Measurements from ENCODE around the gene RUSF1. TPM values are rescaled to one million over a fixed set of nuclear protein-coding genes. Genes with fewer than 3 reads are reported as not detected.

The RUSF1 gene
- total RNA-seq, 1 experiment from 2014 or later, result 59.3 TPM

- H2AFZ ChIP-seq (ENCODE audit: low read depth, low read length, poor library complexity, severe bottlenecking), result no peak overlapping the region
- CTCF ChIA-PET, result no interaction called here
- no peak overlapping the region for H3K4me3 ChIP-seq (replicated peaks in 1 of 2; ENCODE audit: low read depth in 1 of 2, low read length in 2 of 2)
- H3K4me2 ChIP-seq (ENCODE audit: low read length), result no peak overlapping the region
- no peaks in the 10 kb centered on the region for H3K9me2 ChIP-seq (ENCODE audit: insufficient read depth)
- no peaks in the 10 kb centered on the region for H3K27me3 ChIP-seq (ENCODE audit: insufficient read depth, low read length)
- RAD21 ChIA-PET (ENCODE audit: low non-redundant PET in 1 of 2, low total read pairs in 2 of 2, uncharacterized antibody in 2 of 2, unreplicated experiment in 2 of 2), result no interaction called here
- ATAC-seq (no peak), DNase-seq (ENCODE audit: low read depth, low spot score) (no peak)
- peaks cover 5 to 10% of the 10 kb centered on the region in 2 experiments; a peak in 3 of 4 replicates for H3K36me3 ChIP-seq (ENCODE audit: control insufficient read depth in 1 of 2, insufficient read depth in 2 of 2, low read length in 2 of 2)
- intact Hi-C loops (cut with micrococcal nuclease), result no loop called here
- no peak overlapping the region for H3K27ac ChIP-seq (ENCODE audit: low read depth, low read length)
- H3K4me1 ChIP-seq (ENCODE audit: control insufficient read depth in 1 of 2, insufficient read depth in 2 of 2, low read length in 2 of 2), result no peaks in the 10 kb centered on the region
- no peaks in the 10 kb centered on the region for H3K9me3 ChIP-seq (ENCODE audit: control insufficient read depth in 1 of 2, insufficient read depth in 1 of 2, low read depth in 1 of 2, low read length in 2 of 2)
- no peak overlapping the region for H3K9ac ChIP-seq (ENCODE audit: low read length)
- TF ChIP-seq EZH2 (IDR thresholded peaks at IDR 0.05), result no peak
- no peak for TF ChIP-seq YY1 (IDR thresholded peaks at IDR 0.05; ENCODE audit: extremely low read depth, insufficient replicate concordance, low read depth, low read length)
- TF ChIP-seq RAD21 (IDR thresholded peaks at IDR 0.05; ENCODE audit: low read depth), result no peak
- no peak for TF ChIP-seq REST (IDR thresholded peaks at IDR 0.05; ENCODE audit: low read depth)
- H3K79me2 ChIP-seq (ENCODE audit: insufficient read depth, low read length), result no peaks in the 10 kb centered on the region
- POLR2A ChIA-PET, result no interaction called here
- BruUV-seq (replicated peaks), result no TSS peak
- no peaks in the 10 kb centered on the region for H4K20me1 ChIP-seq (ENCODE audit: insufficient read depth)
Measured at GRCh38 chr16:31496670-31497069, 11.5 kb downstream of the RUSF1 start.

GRCh38 chr16:31493506-31494125 lies 14.6 kb downstream of the RUSF1 start:
- POLR2A ChIA-PET, result no interaction called here
- no peaks in the 10 kb centered on the region for H3K9me2 ChIP-seq (ENCODE audit: insufficient read depth)
- H3K9me3 ChIP-seq (ENCODE audit: control insufficient read depth in 1 of 2, insufficient read depth in 1 of 2, low read depth in 1 of 2, low read length in 2 of 2), result no peaks in the 10 kb centered on the region
- CTCF ChIA-PET, result no interaction called here
- H3K9ac ChIP-seq (ENCODE audit: low read length), result no peak overlapping the region
- no peak for TF ChIP-seq ATF3 (IDR thresholded peaks at IDR 0.05)
- TF ChIP-seq RAD21 (IDR thresholded peaks at IDR 0.05; ENCODE audit: low read depth), result no peak
- H2AFZ ChIP-seq (ENCODE audit: low read depth, low read length, poor library complexity, severe bottlenecking), result no peak overlapping the region
- BruUV-seq (replicated peaks), result no TSS peak
- no peaks in the 10 kb centered on the region for H3K27me3 ChIP-seq (ENCODE audit: insufficient read depth, low read length)
- intact Hi-C loops (cut with micrococcal nuclease), result no loop called here
- H3K79me2 ChIP-seq (ENCODE audit: insufficient read depth, low read length), result no peaks in the 10 kb centered on the region
- no peak overlapping the region for H3K4me3 ChIP-seq (replicated peaks in 1 of 2; ENCODE audit: low read depth in 1 of 2, low read length in 2 of 2)
- no peak overlapping the region for H3K27ac ChIP-seq (ENCODE audit: low read depth, low read length)
- RAD21 ChIA-PET (ENCODE audit: low non-redundant PET in 1 of 2, low total read pairs in 2 of 2, uncharacterized antibody in 2 of 2, unreplicated experiment in 2 of 2), result no interaction called here
- no peak for DNase-seq (ENCODE audit: low read depth, low spot score)
- H4K20me1 ChIP-seq (ENCODE audit: insufficient read depth), result no peaks in the 10 kb centered on the region
- H3K36me3 ChIP-seq (ENCODE audit: control insufficient read depth in 1 of 2, insufficient read depth in 2 of 2, low read length in 2 of 2), result peaks cover 2 to 4% of the 10 kb centered on the region in 2 experiments; a peak in 2 of 4 replicates
- H3K4me2 ChIP-seq (ENCODE audit: low read length), result no peak overlapping the region
- no peaks in the 10 kb centered on the region for H3K4me1 ChIP-seq (ENCODE audit: control insufficient read depth in 1 of 2, insufficient read depth in 2 of 2, low read length in 2 of 2)
- no peak for ATAC-seq

Data from HCT116 (cell line).